ENCODE data around the gene CHTF18.

The CHTF18 gene

DNA sequence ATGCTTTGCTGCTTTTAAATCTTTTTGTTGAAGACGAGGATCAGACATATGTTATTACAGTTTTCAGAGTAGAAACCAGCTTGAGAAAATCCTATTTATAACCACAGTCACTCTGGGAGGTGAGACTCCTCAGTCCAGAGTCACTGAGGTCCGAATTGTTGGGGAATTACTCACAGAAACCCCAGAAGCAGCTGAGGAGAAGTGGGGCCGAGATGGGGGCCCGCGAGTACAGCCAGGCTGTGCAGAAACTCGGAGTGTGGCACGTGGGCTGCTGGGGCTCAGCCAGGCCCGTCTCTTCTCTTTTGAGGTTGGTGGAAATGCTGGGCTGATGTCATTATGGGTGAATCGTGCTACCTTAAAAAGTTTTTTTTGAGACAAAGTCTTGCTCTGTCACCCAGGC, 26.6 kb downstream of the CHTF18 start:
- TF ChIP-seq, protein P1, sequence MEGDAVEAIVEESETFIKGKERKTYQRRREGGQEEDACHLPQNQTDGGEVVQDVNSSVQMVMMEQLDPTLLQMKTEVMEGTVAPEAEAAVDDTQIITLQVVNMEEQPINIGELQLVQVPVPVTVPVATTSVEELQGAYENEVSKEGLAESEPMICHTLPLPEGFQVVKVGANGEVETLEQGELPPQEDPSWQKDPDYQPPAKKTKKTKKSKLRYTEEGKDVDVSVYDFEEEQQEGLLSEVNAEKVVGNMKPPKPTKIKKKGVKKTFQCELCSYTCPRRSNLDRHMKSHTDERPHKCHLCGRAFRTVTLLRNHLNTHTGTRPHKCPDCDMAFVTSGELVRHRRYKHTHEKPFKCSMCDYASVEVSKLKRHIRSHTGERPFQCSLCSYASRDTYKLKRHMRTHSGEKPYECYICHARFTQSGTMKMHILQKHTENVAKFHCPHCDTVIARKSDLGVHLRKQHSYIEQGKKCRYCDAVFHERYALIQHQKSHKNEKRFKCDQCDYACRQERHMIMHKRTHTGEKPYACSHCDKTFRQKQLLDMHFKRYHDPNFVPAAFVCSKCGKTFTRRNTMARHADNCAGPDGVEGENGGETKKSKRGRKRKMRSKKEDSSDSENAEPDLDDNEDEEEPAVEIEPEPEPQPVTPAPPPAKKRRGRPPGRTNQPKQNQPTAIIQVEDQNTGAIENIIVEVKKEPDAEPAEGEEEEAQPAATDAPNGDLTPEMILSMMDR (IDR thresholded peaks at IDR 0.05): no peak

DNA sequence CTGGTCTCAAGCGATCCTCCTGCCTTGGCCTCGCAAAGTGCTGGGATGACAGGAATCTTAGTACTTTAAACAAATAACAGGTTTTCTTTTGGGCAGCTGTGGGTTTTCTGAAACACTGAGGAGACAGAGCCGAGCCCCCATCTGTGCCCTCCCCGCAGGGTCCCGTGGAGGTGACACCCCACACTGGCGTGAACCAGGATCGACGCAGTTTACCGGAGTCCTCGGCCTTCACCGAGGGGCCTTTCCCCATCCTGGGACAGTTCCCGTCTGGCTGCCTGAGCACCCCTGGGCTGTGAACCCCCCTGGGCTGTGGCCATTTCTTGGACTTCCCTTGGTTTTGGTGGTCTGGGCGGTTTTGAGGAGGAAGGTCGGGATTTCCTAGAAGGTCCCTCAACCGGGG, 27.4 kb downstream of the CHTF18 start:
- TF ChIP-seq, protein P1 (IDR thresholded peaks at IDR 0.05): no peak

DNA sequence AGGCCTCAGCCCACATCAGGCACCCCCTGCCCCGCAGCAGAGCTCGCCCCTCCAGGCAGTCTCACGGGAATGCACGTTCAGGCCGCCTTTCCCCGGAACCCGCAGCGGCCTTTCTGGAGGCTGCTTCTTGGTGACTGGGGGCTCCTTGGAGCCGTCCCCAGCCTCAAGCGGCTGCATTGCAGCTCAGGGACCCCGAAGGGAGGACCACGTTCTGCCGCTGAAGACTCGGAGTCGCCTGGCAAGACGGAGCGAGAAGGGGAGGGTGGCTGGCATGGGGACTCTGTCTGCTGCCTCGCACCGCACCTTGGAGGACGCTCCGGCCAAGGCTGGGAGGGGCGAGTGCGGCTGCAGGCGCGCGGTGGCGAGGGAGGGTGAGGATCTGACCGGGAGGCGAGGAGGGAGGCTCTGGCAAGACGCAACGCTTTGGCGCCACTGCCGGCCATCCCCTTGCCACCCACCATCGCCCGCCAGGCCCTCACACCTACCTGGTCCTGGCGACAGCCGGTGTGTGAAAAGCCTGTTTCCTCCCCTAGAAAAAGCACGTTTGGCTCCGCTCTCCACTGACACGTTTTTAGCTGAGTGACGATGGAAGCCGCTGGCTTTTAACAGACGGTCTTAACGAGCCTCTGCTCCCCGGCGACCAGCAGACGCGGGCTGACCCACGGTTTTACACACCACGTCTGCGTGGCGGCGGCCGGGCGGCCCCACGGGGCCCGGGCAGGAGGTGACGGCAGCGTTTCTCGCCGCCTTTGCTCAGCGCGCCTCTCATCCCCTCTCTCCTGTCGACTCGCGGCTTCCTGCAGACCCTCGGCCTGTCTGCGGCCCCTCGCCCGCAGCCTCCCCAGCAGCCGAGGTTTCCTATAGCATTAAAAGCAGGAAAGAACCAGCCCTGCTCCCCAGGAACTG, 28.8 kb downstream of the CHTF18 start:
- TF ChIP-seq, protein P1 (IDR thresholded peaks at IDR 0.05): no peak

DNA sequence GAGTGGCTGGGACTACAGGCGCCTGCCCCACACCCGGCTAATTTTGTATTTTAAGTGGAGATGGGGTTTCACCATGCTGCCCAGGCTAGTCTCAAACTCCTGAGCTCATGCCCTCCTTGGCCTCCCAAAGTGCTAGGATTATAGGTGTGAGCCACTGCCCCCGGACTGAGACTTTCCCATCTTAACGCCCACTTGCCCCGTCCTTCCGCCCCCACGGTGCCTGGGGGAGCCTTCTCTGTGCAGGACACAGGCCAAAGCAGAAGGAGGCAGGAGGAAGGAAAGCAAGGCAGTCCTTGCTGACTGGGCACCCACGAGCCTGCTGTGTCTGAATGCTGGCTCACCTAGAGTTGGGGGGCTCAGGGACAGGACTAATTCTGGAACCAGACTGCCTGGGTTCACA, 29.7 kb downstream of the CHTF18 start:
- TF ChIP-seq, protein P1 (IDR thresholded peaks at IDR 0.05): no peak

DNA sequence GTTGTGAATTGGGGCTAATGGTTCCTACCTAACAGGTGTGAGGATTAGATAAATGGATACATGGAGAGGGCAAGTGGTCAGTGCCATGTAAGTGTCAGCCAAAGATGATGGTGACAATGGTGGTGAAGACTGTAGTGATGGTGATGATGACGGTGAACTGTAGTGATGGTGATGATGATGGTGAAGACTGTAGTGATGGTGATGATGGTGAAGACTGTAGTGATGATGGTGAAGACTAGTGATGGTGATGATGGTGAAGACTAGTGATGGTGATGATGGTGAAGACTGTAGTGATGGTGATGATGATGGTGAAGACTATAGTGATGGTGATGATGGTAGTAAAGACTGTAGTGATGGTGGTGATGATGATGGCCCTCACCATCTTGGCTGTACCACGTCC, 30.2 kb downstream of the CHTF18 start:
- TF ChIP-seq, protein P1 (IDR thresholded peaks at IDR 0.05): no peak

DNA sequence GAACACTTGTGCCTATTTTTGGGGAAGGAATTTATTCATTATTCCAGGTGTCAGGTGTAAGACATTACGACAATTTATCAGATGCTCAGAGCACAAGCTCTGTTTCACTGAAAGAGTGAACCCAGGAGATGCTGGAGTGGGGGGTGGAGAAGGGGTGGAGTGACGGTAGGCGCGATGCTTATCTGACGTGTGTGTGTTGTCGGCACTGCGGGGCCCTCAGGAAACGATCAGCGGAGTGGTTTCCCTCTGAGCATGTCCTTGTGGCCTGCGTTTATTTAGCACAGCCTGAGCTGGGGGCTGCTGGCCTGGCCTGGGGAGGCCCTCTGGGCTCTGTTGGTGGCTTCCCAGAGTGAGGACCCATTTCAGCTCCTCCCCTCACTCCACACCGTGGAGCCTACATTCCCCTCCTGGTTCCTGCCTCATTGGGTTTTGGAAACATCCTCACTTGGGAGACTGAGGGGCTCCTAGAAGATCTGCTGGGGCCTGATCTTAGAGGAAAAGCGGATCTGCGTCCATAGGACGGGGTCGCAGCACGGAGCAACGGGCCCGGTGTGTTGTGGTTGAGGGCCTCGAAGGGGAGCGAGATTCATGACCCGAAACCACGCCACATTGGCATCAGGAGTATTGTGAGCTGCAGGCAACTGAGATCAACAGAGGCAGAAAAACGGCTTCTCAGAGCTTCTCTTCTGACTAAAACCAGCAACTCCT, 31.1 kb downstream of the CHTF18 start:
- TF ChIP-seq, protein P1 (IDR thresholded peaks at IDR 0.05): no peak

DNA sequence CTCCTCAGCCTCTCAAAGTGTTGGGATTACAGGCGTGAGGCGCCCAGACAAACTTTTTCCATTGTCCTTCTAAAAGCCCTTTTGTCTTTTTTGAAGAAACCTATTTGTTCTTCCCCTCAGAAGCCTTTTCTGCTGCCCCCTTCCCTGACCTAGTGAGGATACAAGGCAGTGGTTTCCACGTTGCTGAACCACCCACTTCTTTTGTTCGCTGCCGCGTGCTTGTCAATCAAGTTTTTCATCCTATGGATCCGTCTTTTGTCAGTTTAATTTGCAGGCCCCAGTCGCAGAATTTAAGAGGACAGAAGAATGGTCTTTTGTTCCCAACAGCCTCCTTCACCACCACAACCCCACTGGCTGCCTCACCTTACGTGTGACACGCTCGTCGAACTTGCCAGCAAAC, 32.3 kb downstream of the CHTF18 start:
- TF ChIP-seq, protein P1 (IDR thresholded peaks at IDR 0.05): no peak

All from LNCAP (cell line).